ENCODE measurements around the gene ABCG2. TPM values are rescaled to one million over a fixed set of nuclear protein-coding genes. Genes with fewer than 3 reads are reported as not detected.

ABCG2 gene
- total RNA-seq, 1 experiment from 2014 or later: 0.44 TPM

- Histone ChIP-seq H3K9me2 (ENCODE audit: insufficient read depth) (no peaks in the 10 kb centered on the region), H3K4me2 (ENCODE audit: low read length) (no peak overlapping the region), H3K79me2 (ENCODE audit: insufficient read depth, low read length) (no peaks in the 10 kb centered on the region), H3K9me3 (ENCODE audit: control insufficient read depth in 1 of 2, insufficient read depth in 1 of 2, low read depth in 1 of 2, low read length in 2 of 2) (no peaks in the 10 kb centered on the region), H4K20me1 (ENCODE audit: insufficient read depth) (no peaks in the 10 kb centered on the region), H2AFZ (ENCODE audit: low read depth, low read length, poor library complexity, severe bottlenecking) (no peak overlapping the region), H3K4me3 (replicated peaks in 1 of 2; ENCODE audit: low read depth in 1 of 2, low read length in 2 of 2) (no peak overlapping the region), H3K27me3 (ENCODE audit: insufficient read depth, low read length) (no peaks in the 10 kb centered on the region), H3K9ac (ENCODE audit: low read length) (no peak overlapping the region), H3K36me3 (ENCODE audit: control insufficient read depth in 1 of 2, insufficient read depth in 2 of 2, low read length in 2 of 2) (no peaks in the 10 kb centered on the region), H3K27ac (ENCODE audit: low read depth, low read length) (no peak overlapping the region), H3K4me1 (ENCODE audit: control insufficient read depth in 1 of 2, insufficient read depth in 2 of 2, low read length in 2 of 2) (peaks cover 5 to 13% of the 10 kb centered on the region in 2 experiments; a peak in 3 of 4 replicates)
- intact Hi-C loops (cut with micrococcal nuclease): no loop called here
- ChIA-PET CTCF (no interaction called here), POLR2A (no interaction called here), RAD21 (ENCODE audit: low non-redundant PET in 1 of 2, low total read pairs in 2 of 2, uncharacterized antibody in 2 of 2, unreplicated experiment in 2 of 2) (no interaction called here)
- BruUV-seq (replicated peaks): no TSS peak
- DNase-seq (ENCODE audit: low read depth, low spot score) (no peak), ATAC-seq (no peak)
- TF ChIP-seq POLR2AphosphoS5 (IDR thresholded peaks at IDR 0.05; ENCODE audit: low read depth, low read length) (no peak), POLR2A (IDR thresholded peaks at IDR 0.05; ENCODE audit: borderline replicate concordance, extremely low read depth, insufficient read depth, insufficient read length) (no peak), YY1 (IDR thresholded peaks at IDR 0.05; ENCODE audit: extremely low read depth, insufficient replicate concordance, low read depth, low read length) (no peak), ELF1 (IDR thresholded peaks at IDR 0.05; ENCODE audit: borderline replicate concordance, low read depth) (no peak), SIN3A (IDR thresholded peaks at IDR 0.05; ENCODE audit: low read depth) (no peak)
- TF ChIP-seq, protein P1, sequence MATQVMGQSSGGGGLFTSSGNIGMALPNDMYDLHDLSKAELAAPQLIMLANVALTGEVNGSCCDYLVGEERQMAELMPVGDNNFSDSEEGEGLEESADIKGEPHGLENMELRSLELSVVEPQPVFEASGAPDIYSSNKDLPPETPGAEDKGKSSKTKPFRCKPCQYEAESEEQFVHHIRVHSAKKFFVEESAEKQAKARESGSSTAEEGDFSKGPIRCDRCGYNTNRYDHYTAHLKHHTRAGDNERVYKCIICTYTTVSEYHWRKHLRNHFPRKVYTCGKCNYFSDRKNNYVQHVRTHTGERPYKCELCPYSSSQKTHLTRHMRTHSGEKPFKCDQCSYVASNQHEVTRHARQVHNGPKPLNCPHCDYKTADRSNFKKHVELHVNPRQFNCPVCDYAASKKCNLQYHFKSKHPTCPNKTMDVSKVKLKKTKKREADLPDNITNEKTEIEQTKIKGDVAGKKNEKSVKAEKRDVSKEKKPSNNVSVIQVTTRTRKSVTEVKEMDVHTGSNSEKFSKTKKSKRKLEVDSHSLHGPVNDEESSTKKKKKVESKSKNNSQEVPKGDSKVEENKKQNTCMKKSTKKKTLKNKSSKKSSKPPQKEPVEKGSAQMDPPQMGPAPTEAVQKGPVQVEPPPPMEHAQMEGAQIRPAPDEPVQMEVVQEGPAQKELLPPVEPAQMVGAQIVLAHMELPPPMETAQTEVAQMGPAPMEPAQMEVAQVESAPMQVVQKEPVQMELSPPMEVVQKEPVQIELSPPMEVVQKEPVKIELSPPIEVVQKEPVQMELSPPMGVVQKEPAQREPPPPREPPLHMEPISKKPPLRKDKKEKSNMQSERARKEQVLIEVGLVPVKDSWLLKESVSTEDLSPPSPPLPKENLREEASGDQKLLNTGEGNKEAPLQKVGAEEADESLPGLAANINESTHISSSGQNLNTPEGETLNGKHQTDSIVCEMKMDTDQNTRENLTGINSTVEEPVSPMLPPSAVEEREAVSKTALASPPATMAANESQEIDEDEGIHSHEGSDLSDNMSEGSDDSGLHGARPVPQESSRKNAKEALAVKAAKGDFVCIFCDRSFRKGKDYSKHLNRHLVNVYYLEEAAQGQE (IDR thresholded peaks at IDR 0.05; ENCODE audit: low read depth): no peak
Observed at GRCh38 chr4:88138561-88138960, 19.9 kb downstream of the ABCG2 start.

DNA sequence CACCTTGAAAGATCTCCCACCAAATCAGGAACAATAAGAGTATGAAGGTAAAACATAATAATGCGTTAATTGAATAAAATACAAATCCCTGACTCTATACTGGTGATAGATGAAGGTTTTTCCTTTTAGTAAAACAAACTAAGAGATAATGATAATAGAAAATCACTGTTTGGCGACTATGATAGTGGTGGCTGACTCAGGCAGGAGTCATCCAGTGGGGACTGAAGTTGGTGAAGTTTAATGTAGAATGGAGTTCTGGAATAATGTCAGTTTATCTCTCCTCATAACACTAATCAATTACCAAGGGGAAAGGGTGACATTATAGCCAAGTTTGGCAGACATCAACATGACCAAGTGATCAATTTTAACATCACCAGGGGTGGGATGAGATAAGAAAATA lies 21.3 kb downstream of the ABCG2 start:
- TF ChIP-seq EZH2phosphoT487 (IDR thresholded peaks at IDR 0.05; ENCODE audit: borderline replicate concordance) (no peak), FOSL1 (IDR thresholded peaks at IDR 0.05; ENCODE audit: low read depth) (0 out of 2 replicates have a peak, but pooled peaks have one; percentile 15)
- Histone ChIP-seq H3K4me3 (replicated peaks in 1 of 2; ENCODE audit: low read depth in 1 of 2, low read length in 2 of 2) (no peak overlapping the region), H3K4me2 (ENCODE audit: low read length) (no peak overlapping the region), H2AFZ (ENCODE audit: low read depth, low read length, poor library complexity, severe bottlenecking) (no peak overlapping the region), H3K9me3 (ENCODE audit: control insufficient read depth in 1 of 2, insufficient read depth in 1 of 2, low read depth in 1 of 2, low read length in 2 of 2) (no peaks in the 10 kb centered on the region), H3K27me3 (ENCODE audit: insufficient read depth, low read length) (no peaks in the 10 kb centered on the region), H3K4me1 (ENCODE audit: control insufficient read depth in 1 of 2, insufficient read depth in 2 of 2, low read length in 2 of 2) (peaks cover 0 to 4% of the 10 kb centered on the region in 2 experiments; a peak in 1 of 4 replicates), H3K9me2 (ENCODE audit: insufficient read depth) (no peaks in the 10 kb centered on the region), H3K79me2 (ENCODE audit: insufficient read depth, low read length) (no peaks in the 10 kb centered on the region), H3K9ac (ENCODE audit: low read length) (no peak overlapping the region), H3K27ac (ENCODE audit: low read depth, low read length) (no peak overlapping the region), H4K20me1 (ENCODE audit: insufficient read depth) (no peaks in the 10 kb centered on the region), H3K36me3 (ENCODE audit: control insufficient read depth in 1 of 2, insufficient read depth in 2 of 2, low read length in 2 of 2) (no peaks in the 10 kb centered on the region)
- BruUV-seq (replicated peaks): no TSS peak
- intact Hi-C loops (cut with micrococcal nuclease): no loop called here
- POLR2A ChIA-PET: no interaction called here
- ATAC-seq (no peak), DNase-seq (ENCODE audit: low read depth, low spot score) (no peak)
- CTCF ChIA-PET: no interaction called here
- RAD21 ChIA-PET (ENCODE audit: low non-redundant PET in 1 of 2, low total read pairs in 2 of 2, uncharacterized antibody in 2 of 2, unreplicated experiment in 2 of 2): no interaction called here
